ENCODE measurements around the gene ARID1B.

- TF ChIP-seq CTCF (IDR thresholded peaks at IDR 0.05) = no peak
- no peak for TF ChIP-seq POLR2AphosphoS5 (IDR thresholded peaks at IDR 0.05)
- TF ChIP-seq POLR2A (IDR thresholded peaks at IDR 0.05) = no peak
These were observed 163.0 kb downstream of the ARID1B start for GRCh38 chr6:156940221-156940620.
